ENCODE results near the gene KIF18B. TPM values are rescaled to one million over a fixed set of nuclear protein-coding genes. Genes with fewer than 3 reads are reported as not detected.

Gene KIF18B
- polyA plus RNA-seq, 2 of the 4 experiments (the other 2 are of a cell fraction): 19.6 to 41.7 TPM

GRCh38 chr17:44875761-44876160 lies 71.8 kb downstream of the KIF18B start:
- no peak for DNase-seq (ENCODE audit: low read depth in 1 of 2, low spot score in 1 of 2)
- ChIA-PET POLR2A (no interaction called here), CTCF (interaction anchor here (1.4 to 45.1 kb wide), 4 partner anchors 9 to 100 kb away, joined by 3 to 1787 read pairs (median 149); no protein-coding TSS in a partner anchor)
- no peak for FAIRE-seq
- no peaks in the 10 kb centered on the region for H3K9me3 ChIP-seq
- peaks cover 3% of the 10 kb centered on the region; the same call in 1 of the 3 replicates for H3K4me1 ChIP-seq
- ATAC-seq: no peak
- H3K27ac ChIP-seq: no peak overlapping the region
- no peak for TF ChIP-seq ESRRA (IDR thresholded peaks at IDR 0.05; ENCODE audit: borderline replicate concordance, low read length)
- no peak overlapping the region for H3K4me3 ChIP-seq
- WGBS (ENCODE audit: missing lambda C conversion rate): 97% methylated on average over 6 of the region's 6 CpGs
- no peak overlapping the region for H3K4me2 ChIP-seq

Small RNAs within 50 kb of the gene (small RNA-seq; reads per million reads assigned to genes)
- 0 reads per million in 6 experiments for gene AC015936.2
- 0 reads per million in 6 experiments for gene CCDC103
- gene MIR6783: 0 to 34.8 (median 6.9) reads per million in 6 experiments
- 0 reads per million in 6 experiments for gene RN7SL405P

Other genes with a start within 250 kb of the KIF18B start
- gene DBF4B, start 239.1 kb downstream of the KIF18B start, polyA plus RNA-seq (2011; rRNA removed): 16.5 and 16.9 TPM in 2 replicates
- 27.5 to 32.3 TPM (median 30.1 TPM) in 3 replicates for gene DBF4B, start 239.1 kb downstream of the KIF18B start, polyA plus RNA-seq (2017; fragmentation: RNase III; extraction: RNeasy Plus Mini Kit Qiagen cat#74134 plus additional on column Dnase treatment)
- gene ADAM11, start 188.8 kb downstream of the KIF18B start, polyA plus RNA-seq (2011; rRNA removed): 0.75 and 0.79 TPM in 2 replicates
- gene ADAM11, start 188.8 kb downstream of the KIF18B start, polyA plus RNA-seq (2017; fragmentation: RNase III; extraction: RNeasy Plus Mini Kit Qiagen cat#74134 plus additional on column Dnase treatment): 2.0 to 2.7 TPM (median 2.1 TPM) in 3 replicates
- gene GJC1, start 117.5 kb downstream of the KIF18B start, polyA plus RNA-seq (2011; rRNA removed): 22.1 and 30.4 TPM in 2 replicates
- gene GJC1, start 117.5 kb downstream of the KIF18B start, polyA plus RNA-seq (2017; fragmentation: RNase III; extraction: RNeasy Plus Mini Kit Qiagen cat#74134 plus additional on column Dnase treatment): 21.2 to 21.9 TPM (median 21.7 TPM) in 3 replicates
- not detected in 2 replicates for gene HIGD1B, start 99.9 kb downstream of the KIF18B start, polyA plus RNA-seq (2011; rRNA removed)
- gene HIGD1B, start 99.9 kb downstream of the KIF18B start, polyA plus RNA-seq (2017; fragmentation: RNase III; extraction: RNeasy Plus Mini Kit Qiagen cat#74134 plus additional on column Dnase treatment): not detected in 3 replicates
- 254 and 353 TPM in 2 replicates for gene EFTUD2, start 48.3 kb downstream of the KIF18B start, polyA plus RNA-seq (2011; rRNA removed)
- gene EFTUD2, start 48.3 kb downstream of the KIF18B start, polyA plus RNA-seq (2017; fragmentation: RNase III; extraction: RNeasy Plus Mini Kit Qiagen cat#74134 plus additional on column Dnase treatment): 216 to 251 TPM (median 224 TPM) in 3 replicates
- 1.8 and 2.1 TPM in 2 replicates for gene GFAP, start 32.3 kb downstream of the KIF18B start, polyA plus RNA-seq (2011; rRNA removed)
- 1.2 to 1.5 TPM (median 1.4 TPM) in 3 replicates for gene GFAP, start 32.3 kb downstream of the KIF18B start, polyA plus RNA-seq (2017; fragmentation: RNase III; extraction: RNeasy Plus Mini Kit Qiagen cat#74134 plus additional on column Dnase treatment)
- gene C1QL1, start 20.5 kb upstream of the KIF18B start, polyA plus RNA-seq (2011; rRNA removed): 1.9 and 2.6 TPM in 2 replicates
- 7.4 to 9.3 TPM (median 8.5 TPM) in 3 replicates for gene C1QL1, start 20.5 kb upstream of the KIF18B start, polyA plus RNA-seq (2017; fragmentation: RNase III; extraction: RNeasy Plus Mini Kit Qiagen cat#74134 plus additional on column Dnase treatment)
- 21.4 and 26.2 TPM in 2 replicates for gene DCAKD, start 103.9 kb upstream of the KIF18B start, polyA plus RNA-seq (2011; rRNA removed)
- 17.4 to 18.7 TPM (median 18.2 TPM) in 3 replicates for gene DCAKD, start 103.9 kb upstream of the KIF18B start, polyA plus RNA-seq (2017; fragmentation: RNase III; extraction: RNeasy Plus Mini Kit Qiagen cat#74134 plus additional on column Dnase treatment)
- 82.9 and 95.8 TPM in 2 replicates for gene NMT1, start 113.5 kb upstream of the KIF18B start, polyA plus RNA-seq (2011; rRNA removed)
- 270 to 323 TPM (median 299 TPM) in 3 replicates for gene NMT1, start 113.5 kb upstream of the KIF18B start, polyA plus RNA-seq (2017; fragmentation: RNase III; extraction: RNeasy Plus Mini Kit Qiagen cat#74134 plus additional on column Dnase treatment)
- gene PLCD3, start 184.7 kb upstream of the KIF18B start, polyA plus RNA-seq (2011; rRNA removed): 55.5 and 56.6 TPM in 2 replicates
- 104 to 107 TPM (median 105 TPM) in 3 replicates for gene PLCD3, start 184.7 kb upstream of the KIF18B start, polyA plus RNA-seq (2017; fragmentation: RNase III; extraction: RNeasy Plus Mini Kit Qiagen cat#74134 plus additional on column Dnase treatment)
- gene ACBD4, start 187.9 kb upstream of the KIF18B start, polyA plus RNA-seq (2011; rRNA removed): 11.2 and 11.4 TPM in 2 replicates
- gene ACBD4, start 187.9 kb upstream of the KIF18B start, polyA plus RNA-seq (2017; fragmentation: RNase III; extraction: RNeasy Plus Mini Kit Qiagen cat#74134 plus additional on column Dnase treatment): 13.0 to 14.8 TPM (median 13.7 TPM) in 3 replicates
- gene HEXIM1, start 200.7 kb upstream of the KIF18B start, polyA plus RNA-seq (2011; rRNA removed): 39.3 and 54.0 TPM in 2 replicates
- 118 to 143 TPM (median 131 TPM) in 3 replicates for gene HEXIM1, start 200.7 kb upstream of the KIF18B start, polyA plus RNA-seq (2017; fragmentation: RNase III; extraction: RNeasy Plus Mini Kit Qiagen cat#74134 plus additional on column Dnase treatment)
- gene HEXIM2, start 214.1 kb upstream of the KIF18B start, polyA plus RNA-seq (2011; rRNA removed): 14.5 and 15.5 TPM in 2 replicates
- 16.1 to 23.1 TPM (median 21.2 TPM) in 3 replicates for gene HEXIM2, start 214.1 kb upstream of the KIF18B start, polyA plus RNA-seq (2017; fragmentation: RNase III; extraction: RNeasy Plus Mini Kit Qiagen cat#74134 plus additional on column Dnase treatment)